ENCODE measurements around the gene SPAG8. TPM values are rescaled to one million over a fixed set of nuclear protein-coding genes. Genes with fewer than 3 reads are reported as not detected.

The SPAG8 gene
- total and polyA plus RNA-seq, 2 experiments from 2014 or later, result 0.45 TPM

DNA sequence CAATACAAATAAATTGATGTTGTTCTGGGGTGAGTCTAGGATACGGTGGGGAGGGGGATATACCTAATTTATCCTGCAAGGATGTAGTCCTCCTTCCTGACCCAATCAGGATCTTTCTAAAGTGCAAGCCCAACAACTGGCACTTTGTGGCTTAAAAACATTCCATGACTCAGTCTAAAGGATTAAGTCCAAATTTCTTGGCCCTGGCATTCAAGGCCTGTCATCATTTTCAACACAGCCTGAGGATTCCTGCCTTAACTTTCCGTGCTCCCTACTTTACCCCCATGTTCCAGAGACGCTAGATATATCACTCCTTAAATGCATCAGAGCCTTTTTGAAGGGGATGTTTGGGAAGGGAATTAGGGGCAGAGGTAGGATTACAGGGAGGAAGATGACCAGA lies 15.4 kb upstream of the SPAG8 start (continued):
- TF ChIP-seq, protein P1, sequence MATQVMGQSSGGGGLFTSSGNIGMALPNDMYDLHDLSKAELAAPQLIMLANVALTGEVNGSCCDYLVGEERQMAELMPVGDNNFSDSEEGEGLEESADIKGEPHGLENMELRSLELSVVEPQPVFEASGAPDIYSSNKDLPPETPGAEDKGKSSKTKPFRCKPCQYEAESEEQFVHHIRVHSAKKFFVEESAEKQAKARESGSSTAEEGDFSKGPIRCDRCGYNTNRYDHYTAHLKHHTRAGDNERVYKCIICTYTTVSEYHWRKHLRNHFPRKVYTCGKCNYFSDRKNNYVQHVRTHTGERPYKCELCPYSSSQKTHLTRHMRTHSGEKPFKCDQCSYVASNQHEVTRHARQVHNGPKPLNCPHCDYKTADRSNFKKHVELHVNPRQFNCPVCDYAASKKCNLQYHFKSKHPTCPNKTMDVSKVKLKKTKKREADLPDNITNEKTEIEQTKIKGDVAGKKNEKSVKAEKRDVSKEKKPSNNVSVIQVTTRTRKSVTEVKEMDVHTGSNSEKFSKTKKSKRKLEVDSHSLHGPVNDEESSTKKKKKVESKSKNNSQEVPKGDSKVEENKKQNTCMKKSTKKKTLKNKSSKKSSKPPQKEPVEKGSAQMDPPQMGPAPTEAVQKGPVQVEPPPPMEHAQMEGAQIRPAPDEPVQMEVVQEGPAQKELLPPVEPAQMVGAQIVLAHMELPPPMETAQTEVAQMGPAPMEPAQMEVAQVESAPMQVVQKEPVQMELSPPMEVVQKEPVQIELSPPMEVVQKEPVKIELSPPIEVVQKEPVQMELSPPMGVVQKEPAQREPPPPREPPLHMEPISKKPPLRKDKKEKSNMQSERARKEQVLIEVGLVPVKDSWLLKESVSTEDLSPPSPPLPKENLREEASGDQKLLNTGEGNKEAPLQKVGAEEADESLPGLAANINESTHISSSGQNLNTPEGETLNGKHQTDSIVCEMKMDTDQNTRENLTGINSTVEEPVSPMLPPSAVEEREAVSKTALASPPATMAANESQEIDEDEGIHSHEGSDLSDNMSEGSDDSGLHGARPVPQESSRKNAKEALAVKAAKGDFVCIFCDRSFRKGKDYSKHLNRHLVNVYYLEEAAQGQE (IDR thresholded peaks at IDR 0.05; ENCODE audit: unreplicated experiment), result no peak
- TF ChIP-seq CREB1 (CRISPR knock-in tag; IDR thresholded peaks at IDR 0.05; ENCODE audit: low read depth) (no peak), ETS1 (IDR thresholded peaks at IDR 0.05) (no peak), NANOG (IDR thresholded peaks at IDR 0.05; ENCODE audit: borderline replicate concordance) (no peak), ZNF331 (CRISPR knock-in tag; IDR thresholded peaks at IDR 0.05; ENCODE audit: low read depth) (no peak)

- no peaks in the 10 kb centered on the region for H3K27me3 ChIP-seq (ENCODE audit: insufficient read depth)
- Mint-ChIP-seq H3K9me3 (no peaks in the 10 kb centered on the region), H3K36me3 (ENCODE audit: low read depth) (no peaks in the 10 kb centered on the region), H3K27me3 (ENCODE audit: insufficient read depth, low read depth, poor library complexity) (peaks cover 12% of the 10 kb centered on the region), H3K27ac (no peak overlapping the region), H3K4me3 (no peak overlapping the region), H3K4me1 (peaks cover 32% of the 10 kb centered on the region)
- TF ChIP-seq CTCF (conservative IDR thresholded peaks at IDR 0.05; ENCODE audit: low read depth in 2 of 2), result peak; percentile 73 to 95
- no peak for TF ChIP-seq ZNF462 (CRISPR knock-in tag; IDR thresholded peaks at IDR 0.05)
- no peak overlapping the region for H3K27ac ChIP-seq (ENCODE audit: low read depth)
- no peaks in the 10 kb centered on the region for H4K20me1 ChIP-seq (replicated peaks; ENCODE audit: insufficient read depth)
- no peaks in the 10 kb centered on the region for H3K9me2 ChIP-seq (ENCODE audit: insufficient read depth)
- no peak overlapping the region for H3K4me2 ChIP-seq
- peaks cover 26% of the 10 kb centered on the region for H3K4me1 ChIP-seq (ENCODE audit: insufficient read depth)
- H3K36me3 ChIP-seq (ENCODE audit: insufficient read depth), result no peaks in the 10 kb centered on the region
- peak; percentile 83 for DNase-seq (ENCODE audit: low spot score)
- no peak overlapping the region for H3K4me3 ChIP-seq
- peak; percentile 16 for ATAC-seq
- peak overlapping the region; percentile 34; the same call in 1 of the 2 replicates for H2AFZ ChIP-seq
- H3K79me2 ChIP-seq (replicated peaks; ENCODE audit: insufficient read depth), result no peaks in the 10 kb centered on the region
- H3F3A ChIP-seq (replicated peaks; ENCODE audit: low read depth), result 0 out of 2 replicates have a peak, but pooled peaks cover 6% of the 10 kb centered on the region
Measured at GRCh38 chr9:35826071-35826701, 14.1 kb upstream of the SPAG8 start.

Measured in GM23338 (cell line).